Breast epithelium (tissue), 4 donors: Measurements from ENCODE around the gene KRTAP12-1. TPM values are rescaled to one million over a fixed set of nuclear protein-coding genes. Genes with fewer than 3 reads are reported as not detected.

Source experiments
- DNase-seq, 2 donors: peaks; one replicate each; pipeline ENCODE4 v3.0.0-alpha.2; 2019; ENCODE audit warnings: low spot score in 2 of 2
- H3K27ac ChIP-seq, 2 donors: fragments of 200-600 bp; sonication (generic) in 1 of 2; one replicate each; pipeline ENCODE4 v1.5.1; 2016 to 2019; ENCODE audit warnings: mild to moderate bottlenecking in 1 of 2
- H3K27me3 ChIP-seq, 2 donors: fragments of 200-600 bp; sonication (generic) in 1 of 2; one replicate each; pipeline versions ENCODE4 v1.5.1 to v1.6.0; 2017 to 2019; ENCODE audit warnings: control low read depth in 1 of 2, mild to moderate bottlenecking in 1 of 2
- H3K36me3 ChIP-seq: fragments of 200-600 bp; one replicate; pipeline ENCODE4 v1.5.1; 2019
- H3K4me1 ChIP-seq, 2 donors: fragments of 200-600 bp; sonication (generic); one replicate each; pipeline ENCODE4 v1.5.1; 2016 to 2019; ENCODE audit warnings: control low read depth in 1 of 2
- H3K4me3 ChIP-seq, 3 donors: fragments of 200-600 bp; sonication (generic); 1 replicate in 2 of 3; 2 replicates in 1 of 3; pipeline ENCODE4 v1.5.1; 2016 to 2019; ENCODE audit warnings: mild to moderate bottlenecking in 3 of 3, moderate library complexity in 2 of 3
- H3K9me3 ChIP-seq, 2 donors: fragments of 200-600 bp; sonication (generic) in 1 of 2; one replicate each; pipeline ENCODE4 v1.5.1; 2016 to 2019; ENCODE audit warnings: control low read depth in 1 of 2
- CTCF ChIP-seq, 3 donors: fragments of 450-650 bp; IDR thresholded peaks; one replicate each; pipeline ENCODE4 v1.5.1; 2016 to 2017; ENCODE audit warnings: antibody characterized with exemption in 3 of 3, mild to moderate bottlenecking in 3 of 3, moderate library complexity in 3 of 3
- POLR2A ChIP-seq: fragments of 450-650 bp; IDR thresholded peaks from one replicate; pipeline ENCODE4 v1.6.1; 2016; ENCODE audit warnings: antibody characterized with exemption, mild to moderate bottlenecking, moderate library complexity
- POLR2AphosphoS5 ChIP-seq, 3 donors: sonication (generic); formaldehyde crosslinking; IDR thresholded peaks; one replicate each; pipeline ENCODE4 v1.6.1; 2017; ENCODE audit warnings: antibody characterized with exemption in 3 of 3
- intact Hi-C: fragments of 100-400 bp; cut with DNase I; formaldehyde crosslinking; loops from one replicate; pipeline ENCODE4 v1.15.1; 2023; ENCODE audit warnings: low total_unique reads
- total RNA-seq, 3 donors: library from RNA; depleted of rRNA; stranded (reverse); fragments of >200 nt; gene quantifications; one replicate each; pipeline ENCODE4 v1.1.0, GENCODE V29; 2016

Gene KRTAP12-1
- total RNA-seq, 3 donors from 2014 or later, result not detected

GRCh38 chr21:44716984-44717383 lies 35.0 kb upstream of the KRTAP12-1 start:
- H3K27me3 ChIP-seq, result peaks cover 5 to 37% of the 10 kb centered on the region in 2 donors

GRCh38 chr21:44714905-44715304 lies 32.9 kb upstream of the KRTAP12-1 start:
- no peak for DNase-seq

More at GRCh38 chr21:44716984-44717383, 35.0 kb upstream of the KRTAP12-1 start:
- no peaks in the 10 kb centered on the region for H3K36me3 ChIP-seq
- H3K4me3 ChIP-seq, result no peak overlapping the region
- TF ChIP-seq POLR2A (no peak), CTCF (IDR thresholded peaks at IDR 0.05) (no peak), POLR2AphosphoS5 (IDR thresholded peaks at IDR 0.05) (no peak)
- no peak overlapping the region for H3K27ac ChIP-seq
- peaks cover 0 to 2% of the 10 kb centered on the region in 2 donors for H3K4me1 ChIP-seq
- intact Hi-C loops, result no loop called here
- H3K9me3 ChIP-seq, result no peaks in the 10 kb centered on the region
- DNase-seq, result no peak

GRCh38 chr21:44713846-44714245 lies 31.9 kb upstream of the KRTAP12-1 start:
- intact Hi-C loops, result no loop called here
- Histone ChIP-seq H3K4me1 (peaks cover 0 to 13% of the 10 kb centered on the region in 2 donors), H3K4me3 (no peak overlapping the region), H3K9me3 (no peaks in the 10 kb centered on the region), H3K27ac (no peak overlapping the region), H3K27me3 (peaks cover 5 to 68% of the 10 kb centered on the region in 2 donors), H3K36me3 (no peaks in the 10 kb centered on the region)
- TF ChIP-seq POLR2AphosphoS5 (IDR thresholded peaks at IDR 0.05) (no peak), POLR2A (no peak), CTCF (IDR thresholded peaks at IDR 0.05) (no peak)
- DNase-seq, result no peak

More at GRCh38 chr21:44714905-44715304, 32.9 kb upstream of the KRTAP12-1 start:
- Histone ChIP-seq H3K36me3 (no peaks in the 10 kb centered on the region), H3K4me3 (no peak overlapping the region), H3K27me3 (peaks cover 5 to 58% of the 10 kb centered on the region in 2 donors), H3K9me3 (no peaks in the 10 kb centered on the region), H3K4me1 (peaks cover 0 to 6% of the 10 kb centered on the region in 2 donors), H3K27ac (no peak overlapping the region)
- TF ChIP-seq POLR2A (no peak), CTCF (IDR thresholded peaks at IDR 0.05) (no peak), POLR2AphosphoS5 (IDR thresholded peaks at IDR 0.05) (no peak)
- intact Hi-C loops, result no loop called here

- Histone ChIP-seq H3K36me3 (no peaks in the 10 kb centered on the region), H3K4me3 (no peak overlapping the region), H3K27ac (no peak overlapping the region), H3K4me1 (peaks cover 0 to 13% of the 10 kb centered on the region in 2 donors), H3K27me3 (peaks cover 5 to 72% of the 10 kb centered on the region in 2 donors), H3K9me3 (no peaks in the 10 kb centered on the region)
- no peak for DNase-seq
- TF ChIP-seq POLR2A (no peak), CTCF (IDR thresholded peaks at IDR 0.05) (no peak), POLR2AphosphoS5 (IDR thresholded peaks at IDR 0.05) (no peak)
- intact Hi-C loops, result no loop called here
These were observed 31.2 kb upstream of the KRTAP12-1 start for GRCh38 chr21:44713130-44713529.

- Histone ChIP-seq H3K27ac (no peak overlapping the region), H3K9me3 (no peaks in the 10 kb centered on the region), H3K4me1 (peaks cover 0 to 13% of the 10 kb centered on the region in 2 donors), H3K27me3 (peaks cover 5 to 79% of the 10 kb centered on the region in 2 donors), H3K4me3 (no peak overlapping the region), H3K36me3 (no peaks in the 10 kb centered on the region)
- DNase-seq, result no peak
- intact Hi-C loops, result no loop called here
- no peak for TF ChIP-seq POLR2A
- no peak for TF ChIP-seq POLR2AphosphoS5 (IDR thresholded peaks at IDR 0.05)
- TF ChIP-seq CTCF (IDR thresholded peaks at IDR 0.05), result no peak
These were observed 30.5 kb upstream of the KRTAP12-1 start for GRCh38 chr21:44712203-44713028.
